HCT116 (cell line): ENCODE results near the gene TEX2. TPM values are rescaled to one million over a fixed set of nuclear protein-coding genes. Genes with fewer than 3 reads are reported as not detected.

Source experiments
- ATAC-seq: fragments of 200-7000 bp; cut with Tn5 transposase; 2 replicates; pipeline ENCODE4 v1.9.1; 2020; ENCODE audit warnings: mild to moderate bottlenecking, moderate library complexity
- BruUV-seq: library from RNA; stranded (reverse); fragments of 400-500 nt; replicated peaks from 2 replicates; lab custom pipeline; 2021; lab: Mats Ljungman, UMichigan
- CTCF ChIA-PET: fragments of 300-600 bp; sonication (Branson Sonifier 250); formaldehyde crosslinking; loops from one replicate; lab custom pipeline; 2021; ENCODE audit warnings: antibody characterized with exemption; lab: Charles Lee
- POLR2A ChIA-PET: fragments of 300-600, 350-600 bp; sonication (Branson Sonifier 250); formaldehyde crosslinking; loops from one replicate; lab custom pipeline; 2021; ENCODE audit warnings: antibody characterized with exemption; lab: Charles Lee
- RAD21 ChIA-PET, 2 experiments: fragments of 300-600 bp; sonication (Branson Sonifier 250); formaldehyde crosslinking; loops; one replicate each; lab custom pipeline; 2023; ENCODE audit warnings: low total read pairs in 2 of 2; ENCODE audit not compliant: uncharacterized antibody in 2 of 2, unreplicated experiment in 2 of 2, low non-redundant PET in 1 of 2; lab: Charles Lee
- DNase-seq: peaks from one replicate; pipeline ENCODE4 v3.0.0-alpha.2; 2010; ENCODE audit warnings: low read depth, low spot score
- H2AFZ ChIP-seq: fragments of 200-600 bp; shearing (Covaris generic), sonication (generic); 2 replicates; pipeline ENCODE4 v1.6.1; 2017; ENCODE audit warnings: low read depth, mixed run types, mixed read lengths, antibody characterized with exemption, low read length; ENCODE audit not compliant: poor library complexity, severe bottlenecking
- H3K27ac ChIP-seq: 2 replicates; pipeline ENCODE4 v1.5.1; 2012; ENCODE audit warnings: low read depth, low read length
- H3K27me3 ChIP-seq: fragments of 200-600 bp; sonication (generic); 2 replicates; pipeline ENCODE4 v1.6.1; 2016; ENCODE audit warnings: mixed run types, low read length, mixed read lengths; ENCODE audit not compliant: insufficient read depth
- H3K36me3 ChIP-seq, 2 experiments: fragments of 200-500 bp in 1 of 2; fragments of 200-600 bp in 1 of 2; sonication (Bioruptor generic) in 1 of 2; sonication (generic) in 1 of 2; 2 replicates each; pipeline versions ENCODE4 v1.5.1 to v1.6.1; 2014 to 2016; ENCODE audit warnings: low read length in 2 of 2, inconsistent platforms in 1 of 2, mixed read lengths in 1 of 2, mixed run types in 1 of 2; ENCODE audit not compliant: insufficient read depth in 2 of 2, control insufficient read depth in 1 of 2
- H3K4me1 ChIP-seq, 2 experiments: fragments of 200-600 bp in 1 of 2; sonication (generic) in 1 of 2; 2 replicates each; pipeline versions ENCODE4 v1.5.1 to v1.6.1; 2012 to 2017; ENCODE audit warnings: low read length in 2 of 2, inconsistent platforms in 1 of 2, mild to moderate bottlenecking in 1 of 2, mixed read lengths in 1 of 2, mixed run types in 1 of 2, moderate library complexity in 1 of 2; ENCODE audit not compliant: insufficient read depth in 2 of 2, control insufficient read depth in 1 of 2
- H3K4me2 ChIP-seq: fragments of 200-600 bp; sonication (generic); 2 replicates; pipeline ENCODE4 v1.6.1; 2017; ENCODE audit warnings: mixed run types, low read length, mixed read lengths
- H3K4me3 ChIP-seq, 2 experiments: fragments of 200-600 bp in 1 of 2; sonication (generic) in 1 of 2; replicated peaks in 1 of 2; 2 replicates each; pipeline ENCODE4 v1.5.1; 2011 to 2016; ENCODE audit warnings: low read length in 2 of 2, control low read depth in 1 of 2, low read depth in 1 of 2, mild to moderate bottlenecking in 1 of 2, mixed read lengths in 1 of 2, mixed run types in 1 of 2
- H3K79me2 ChIP-seq: fragments of 200-600 bp; sonication (generic); 2 replicates; pipeline ENCODE4 v1.6.1; 2017; ENCODE audit warnings: mild to moderate bottlenecking, mixed run types, low read length, moderate library complexity, mixed read lengths; ENCODE audit not compliant: insufficient read depth
- H3K9ac ChIP-seq: fragments of 200-600 bp; sonication (generic); 2 replicates; pipeline ENCODE4 v1.6.1; 2016; ENCODE audit warnings: low read length, mixed read lengths
- H3K9me2 ChIP-seq: fragments of 200-600 bp; sonication (generic), shearing (Covaris generic); 2 replicates; pipeline ENCODE4 v1.6.1; 2017; ENCODE audit warnings: mixed run types, mild to moderate bottlenecking, moderate library complexity; ENCODE audit not compliant: insufficient read depth
- H3K9me3 ChIP-seq, 2 experiments: fragments of 200-500 bp in 1 of 2; fragments of 200-600 bp in 1 of 2; sonication (Bioruptor generic) in 1 of 2; sonication (generic) in 1 of 2; 2 replicates each; pipeline ENCODE4 v1.6.1; 2014 to 2017; ENCODE audit warnings: low read length in 2 of 2, mixed read lengths in 2 of 2, inconsistent platforms in 1 of 2, low read depth in 1 of 2, mild to moderate bottlenecking in 1 of 2, mixed run types in 1 of 2, moderate library complexity in 1 of 2; ENCODE audit not compliant: control insufficient read depth in 1 of 2, insufficient read depth in 1 of 2
- H4K20me1 ChIP-seq: fragments of 200-600 bp; sonication (generic), shearing (Covaris generic); 2 replicates; pipeline ENCODE4 v1.6.1; 2017; ENCODE audit warnings: mixed run types, mild to moderate bottlenecking, moderate library complexity; ENCODE audit not compliant: insufficient read depth
- ATF3 ChIP-seq: IDR thresholded peaks from 2 replicates; pipeline ENCODE4 v1.6.1; 2012
- CBX3 ChIP-seq: IDR thresholded peaks from 2 replicates; pipeline ENCODE4 v1.6.1; 2012; ENCODE audit warnings: low read depth
- EGR1 ChIP-seq: IDR thresholded peaks from 2 replicates; pipeline ENCODE4 v1.6.1; 2012; ENCODE audit warnings: low read depth
- EZH2 ChIP-seq: fragments of 200-600 bp; sonication (generic); IDR thresholded peaks from 2 replicates; pipeline ENCODE4 v1.6.1; 2017; ENCODE audit warnings: antibody characterized with exemption, mixed run types
- JUND ChIP-seq: IDR thresholded peaks from 2 replicates; pipeline ENCODE4 v1.6.1; 2012
- REST ChIP-seq: IDR thresholded peaks from 2 replicates; pipeline ENCODE4 v1.6.1; 2012; ENCODE audit warnings: low read depth
- SP1 ChIP-seq: IDR thresholded peaks from 2 replicates; pipeline ENCODE4 v1.6.1; 2012; ENCODE audit warnings: low read depth
- SRF ChIP-seq: IDR thresholded peaks from 2 replicates; pipeline ENCODE4 v1.6.1; 2012; ENCODE audit warnings: low read depth
- TCF7L2 ChIP-seq: IDR thresholded peaks from 2 replicates; pipeline ENCODE4 v1.7.0; 2011; ENCODE audit warnings: borderline replicate concordance, inconsistent platforms; ENCODE audit not compliant: insufficient read depth, insufficient read length; ENCODE audit errors: extremely low read depth
- ZBTB33 ChIP-seq: IDR thresholded peaks from 2 replicates; pipeline ENCODE4 v1.6.1; 2011; ENCODE audit warnings: mild to moderate bottlenecking, low read length, moderate library complexity; ENCODE audit not compliant: insufficient replicate concordance; ENCODE audit errors: extremely low read depth
- ZFX ChIP-seq: fragments of 450-650 bp; IDR thresholded peaks from 2 replicates; pipeline ENCODE4 v1.6.1; 2017
- intact Hi-C: fragments of 100-400 bp; cut with micrococcal nuclease; formaldehyde crosslinking; loops from 2 replicates; pipeline ENCODE4 v1.10.0; 2022
- total RNA-seq: library from RNA; stranded (reverse); gene quantifications from one replicate; pipeline ENCODE4 v1.2.1, GENCODE V29; 2021; ENCODE audit not compliant: unreplicated experiment

Gene TEX2
- total RNA-seq, 1 experiment from 2014 or later: 24.6 TPM

- H3K9me3 ChIP-seq: no peaks in the 10 kb centered on the region
- peaks cover 17 to 19% of the 10 kb centered on the region in 2 experiments for H3K4me1 ChIP-seq
- H3K9me2 ChIP-seq: no peaks in the 10 kb centered on the region
- no peak overlapping the region for H2AFZ ChIP-seq
- no peak overlapping the region for H3K9ac ChIP-seq
- ATAC-seq (no peak), DNase-seq (no peak)
- TF ChIP-seq ATF3 (no peak), REST (no peak), SRF (no peak), SP1 (no peak), ZFX (no peak), JUND (no peak), EGR1 (no peak), CBX3 (no peak), TCF7L2 (no peak), EZH2 (no peak), ZBTB33 (no peak)
- POLR2A ChIA-PET: no interaction called here
- H3K79me2 ChIP-seq: peaks cover 31% of the 10 kb centered on the region; the same call in 1 of the 2 replicates
- H3K27ac ChIP-seq: no peak overlapping the region
- CTCF ChIA-PET: no interaction called here
- no TSS peak for BruUV-seq
- no peak overlapping the region for H3K4me3 ChIP-seq
- RAD21 ChIA-PET: no interaction called here
- intact Hi-C loops: no loop called here
- no peak overlapping the region for H3K4me2 ChIP-seq
- H3K27me3 ChIP-seq: no peaks in the 10 kb centered on the region
- no peaks in the 10 kb centered on the region for H3K36me3 ChIP-seq
- no peaks in the 10 kb centered on the region for H4K20me1 ChIP-seq
These were observed 19.7 kb downstream of the TEX2 start for GRCh38 chr17:64243340-64243739.
